Heart left ventricle (tissue), 16 donors: Measurements from ENCODE around the gene NOX5. TPM values are rescaled to one million over a fixed set of nuclear protein-coding genes. Genes with fewer than 3 reads are reported as not detected.

ENCODE experiments used
- ATAC-seq, 4 donors: fragments of 200-7000 bp; cut with Tn5 transposase; one replicate each; pipeline ENCODE4 v1.9.1; 2020 to 2022; ENCODE audit warnings: moderate library complexity in 4 of 4, mild to moderate bottlenecking in 3 of 4, moderate number of reproducible peaks in 1 of 4
- DNase-seq, 5 donors: peaks; one replicate each; pipeline ENCODE4 v3.0.0-alpha.2; 2020
- H3K27ac ChIP-seq, 12 donors: fragments of 200-600 bp; sonication (generic) in 4 of 12; one replicate each; pipeline versions ENCODE4 v1.5.0 to v1.8.0; 2016 to 2022; ENCODE audit warnings: mild to moderate bottlenecking in 2 of 12
- H3K27me3 ChIP-seq, 9 donors: fragments of 200-600 bp; sonication (generic) in 2 of 9; one replicate each; pipeline versions ENCODE4 v1.5.1 to v1.8.0; 2016 to 2022; ENCODE audit warnings: mild to moderate bottlenecking in 3 of 9
- H3K36me3 ChIP-seq, 9 donors: fragments of 200-600 bp; sonication (generic) in 2 of 9; one replicate each; pipeline versions ENCODE4 v1.5.0 to v1.8.0; 2018 to 2022; ENCODE audit warnings: mild to moderate bottlenecking in 2 of 9
- H3K4me1 ChIP-seq, 12 donors: fragments of 200-600 bp; sonication (generic) in 4 of 12; one replicate each; pipeline versions ENCODE4 v1.5.0 to v1.8.0; 2016 to 2022; ENCODE audit warnings: mild to moderate bottlenecking in 3 of 12
- H3K4me3 ChIP-seq, 12 donors: fragments of 200-600 bp; sonication (generic) in 4 of 12; one replicate each; pipeline versions ENCODE4 v1.5.0 to v1.8.0; 2017 to 2022; ENCODE audit warnings: mild to moderate bottlenecking in 9 of 12, moderate library complexity in 4 of 12
- H3K9me3 ChIP-seq, 12 donors: fragments of 200-600 bp; sonication (generic) in 4 of 12; one replicate each; pipeline versions ENCODE4 v1.5.0 to v1.8.0; 2016 to 2022; ENCODE audit warnings: mild to moderate bottlenecking in 1 of 12
- POLR2A ChIP-seq, 2 donors: fragments of 450-650 bp; IDR thresholded peaks; one replicate each; pipeline ENCODE4 v1.6.1; 2017; ENCODE audit warnings: antibody characterized with exemption in 2 of 2, mild to moderate bottlenecking in 2 of 2, moderate library complexity in 2 of 2
- WGBS, 4 donors: extraction: QIAGEN DNeasy Blood & Tissue Kit in 2 of 4; methylation state at CpG; one replicate each; pipeline versions ENCODE4 v1.1.5 to v1.1.7; 2013 to 2018; 5-methylcytosine and 5-hydroxymethylcytosine counted together
- intact Hi-C, 10 donors: fragments of 100-400 bp; cut with DNase I; formaldehyde crosslinking; loops; one replicate each; pipeline versions ENCODE4 v1.11.1 to v1.14.2; 2022
- polyA plus RNA-seq, 2 donors: library from polyadenylated mRNA; stranded (reverse); fragments of 200-250 nt; gene quantifications; one replicate each; pipeline ENCODE4 v1.2.3, GENCODE V29; 2013
- total RNA-seq, 9 donors: library from RNA; depleted of rRNA in 2 of 9; stranded (reverse); fragments of >200 nt in 2 of 9; fragmentation: NEBNext Ultra II Directional in 3 of 9; extraction: Animal tissue kit (Norgen Biotek cat#: 25700) in 3 of 9; gene quantifications; one replicate each; pipeline versions ENCODE4 v1.1.0 to v1.2.4, GENCODE V29; 2016 to 2023
- TF ChIP-seq, protein P1 (sequence below), 12 donors: fragments of 200-600 bp; sonication (generic) in 4 of 12; IDR thresholded peaks; one replicate each; pipeline versions ENCODE4 v1.5.0 to v1.8.0; 2018 to 2022; ENCODE audit warnings: antibody characterized with exemption in 12 of 12, mild to moderate bottlenecking in 5 of 12
- donor health status: ischemic (EF 13 %, LVEDD 7.1; RV severe dilation, severe dysfunction).
- donor health status: healthy with polysubstance abuse.
- donor health status: DM: no; HTN: yes; CAD: no.
- donor health status: DM: no; HTN: no; CAD: no.
- donor health status: ischemic (EF 25% LVEDD 6.9; RV normal size, moderate dysfunction).
- donor health status: ischemic (EF 25% LVEDD 5.7; RV mildly dilated, moderate dysfunction).
- donor health status: healthy.
- donor health status: DM: yes; HTN: yes; CAD: no.
- donor health status: ischemic (EF 35%, LVEDD 5.7; RV mildly dilated, moderate dysfunction).
- donor health status: nonischemic (EF 11% LVEDD 7.7; RV severe dilation, severe dysfunction).
- donor health status: DM: yes; HTN: yes; CAD: no.
- donor health status: PGD.
- donor health status: ischemic (EF 29% LVEDD 5.4; RV normal size, mild dysfunction).
- donor health status: nonischemic (EF 23%, LVEDD 6.1; RV moderate dilation, normal function).

The NOX5 gene
- total and polyA plus RNA-seq, 11 donors: 0.02 to 0.29 (median 0.04) TPM; not detected in 6

DNA sequence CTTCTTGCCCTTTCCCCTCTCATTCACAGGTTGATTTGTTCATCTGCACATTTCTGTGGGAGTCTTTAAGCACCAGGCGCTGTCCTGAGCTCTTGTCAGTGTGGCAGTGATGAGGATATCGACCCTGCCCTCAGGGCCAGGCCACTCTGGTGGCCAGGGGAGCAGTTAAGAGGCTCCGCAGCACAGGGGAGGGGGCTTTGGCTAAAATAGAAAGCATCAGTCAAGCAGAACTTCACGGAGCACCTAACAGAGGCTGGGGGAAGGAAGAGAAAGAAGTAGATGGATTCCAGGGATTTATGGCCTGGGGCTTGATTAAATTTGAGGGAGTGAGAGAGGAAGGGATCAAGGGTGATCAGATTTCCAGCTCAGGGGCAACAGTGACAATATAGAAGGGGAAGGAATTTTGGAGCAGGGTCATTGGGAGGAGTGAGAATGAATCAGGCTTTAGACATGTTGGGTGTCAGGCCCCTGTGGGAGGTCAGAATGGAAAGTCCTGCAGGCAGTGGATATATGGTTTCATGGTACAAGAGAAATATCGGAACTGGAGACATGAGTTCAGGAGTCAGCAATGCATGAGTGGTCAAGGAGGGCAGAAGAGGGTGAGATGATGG lies 73.0 kb downstream of the NOX5 start:
- Histone ChIP-seq H3K36me3 (no peaks in the 10 kb centered on the region), H3K4me1 (peaks cover 0 to 24% (median 18%) of the 10 kb centered on the region in 12 donors), H3K27me3 (peaks cover 0 to 2% (median 0%) of the 10 kb centered on the region in 9 donors), H3K27ac (no peak overlapping the region), H3K9me3 (no peaks in the 10 kb centered on the region), H3K4me3 (no peak overlapping the region)
- DNase-seq (no peak), ATAC-seq (no peak)
- intact Hi-C loops: loop anchor here in 1 of 10 donors (5.0 kb wide), 1 partner anchor 65 kb away; no protein-coding TSS in a partner anchor
- TF ChIP-seq, protein P1, sequence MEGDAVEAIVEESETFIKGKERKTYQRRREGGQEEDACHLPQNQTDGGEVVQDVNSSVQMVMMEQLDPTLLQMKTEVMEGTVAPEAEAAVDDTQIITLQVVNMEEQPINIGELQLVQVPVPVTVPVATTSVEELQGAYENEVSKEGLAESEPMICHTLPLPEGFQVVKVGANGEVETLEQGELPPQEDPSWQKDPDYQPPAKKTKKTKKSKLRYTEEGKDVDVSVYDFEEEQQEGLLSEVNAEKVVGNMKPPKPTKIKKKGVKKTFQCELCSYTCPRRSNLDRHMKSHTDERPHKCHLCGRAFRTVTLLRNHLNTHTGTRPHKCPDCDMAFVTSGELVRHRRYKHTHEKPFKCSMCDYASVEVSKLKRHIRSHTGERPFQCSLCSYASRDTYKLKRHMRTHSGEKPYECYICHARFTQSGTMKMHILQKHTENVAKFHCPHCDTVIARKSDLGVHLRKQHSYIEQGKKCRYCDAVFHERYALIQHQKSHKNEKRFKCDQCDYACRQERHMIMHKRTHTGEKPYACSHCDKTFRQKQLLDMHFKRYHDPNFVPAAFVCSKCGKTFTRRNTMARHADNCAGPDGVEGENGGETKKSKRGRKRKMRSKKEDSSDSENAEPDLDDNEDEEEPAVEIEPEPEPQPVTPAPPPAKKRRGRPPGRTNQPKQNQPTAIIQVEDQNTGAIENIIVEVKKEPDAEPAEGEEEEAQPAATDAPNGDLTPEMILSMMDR (IDR thresholded peaks at IDR 0.05): no peak
- TF ChIP-seq POLR2A (IDR thresholded peaks at IDR 0.05): no peak
- 95 to 97% (median 96%) methylated on average over 5 of the region's 5 CpGs for WGBS, 4 donors

DNA sequence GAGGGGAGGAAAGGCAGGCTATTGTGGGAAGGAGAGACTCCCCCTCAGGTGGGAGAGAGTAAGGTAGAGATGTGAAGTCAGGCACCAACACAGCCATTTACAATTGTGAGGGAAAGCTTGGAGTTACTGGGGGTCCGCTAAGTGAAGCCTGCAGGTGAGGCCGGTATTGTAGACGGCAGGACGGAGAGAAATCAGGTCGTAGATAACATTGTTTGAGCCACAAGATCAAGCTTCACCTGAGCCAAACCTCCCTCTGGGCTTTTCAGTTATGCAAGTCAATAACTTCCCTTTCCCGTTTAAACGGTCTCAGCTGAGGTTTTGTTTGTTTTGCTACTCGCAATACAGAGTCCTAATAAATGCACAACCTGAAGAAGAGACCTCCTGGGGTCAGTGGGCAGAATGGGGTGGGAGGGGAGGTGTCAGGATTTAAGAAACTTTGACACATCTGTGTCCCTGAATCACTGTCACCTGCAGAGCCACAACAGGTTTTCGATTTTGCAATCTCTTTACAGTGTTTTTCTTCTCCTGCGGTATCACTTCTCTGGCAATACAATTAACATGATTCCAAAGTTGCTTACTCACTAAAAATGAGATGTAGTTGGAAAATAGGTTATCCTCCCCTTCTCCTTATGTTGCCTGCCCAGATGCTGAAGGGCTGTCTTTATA lies 73.9 kb downstream of the NOX5 start:
- H3K4me3 ChIP-seq: no peak overlapping the region
- H3K36me3 ChIP-seq: no peaks in the 10 kb centered on the region
- intact Hi-C loops: loop anchor here in 1 of 10 donors (5.0 kb wide), 1 partner anchor 64 kb away; no protein-coding TSS in a partner anchor
- ATAC-seq (no peak), DNase-seq (no peak)
- no peaks in the 10 kb centered on the region for H3K9me3 ChIP-seq
- TF ChIP-seq, protein P1 (IDR thresholded peaks at IDR 0.05): no peak
- WGBS, 4 donors: 58 to 74% (median 61%) methylated on average over 10 of the region's 10 CpGs
- H3K27me3 ChIP-seq: peaks cover 0 to 2% (median 0%) of the 10 kb centered on the region in 9 donors
- peaks cover 0 to 22% (median 10%) of the 10 kb centered on the region in 12 donors for H3K4me1 ChIP-seq
- H3K27ac ChIP-seq: no peak overlapping the region

DNA sequence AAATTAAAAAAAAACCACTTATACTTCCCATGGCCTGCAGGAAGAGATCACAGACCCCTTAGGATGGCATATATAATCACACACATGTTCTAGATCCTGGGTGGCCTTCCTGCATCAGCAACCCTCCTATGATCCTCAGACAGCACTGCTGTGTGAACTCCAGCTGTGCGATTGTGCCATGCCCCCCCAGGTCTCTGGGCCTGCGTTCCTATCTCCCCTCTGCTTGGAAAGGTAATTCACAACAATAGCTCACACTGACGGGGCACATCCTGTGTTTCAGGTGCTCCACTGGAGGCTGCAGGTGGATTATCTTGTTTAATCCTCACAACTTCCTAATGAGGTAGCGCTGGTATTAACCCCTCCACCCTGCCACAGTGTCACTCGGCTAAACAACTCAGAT lies 74.8 kb downstream of the NOX5 start:
- Histone ChIP-seq H3K27ac (no peak overlapping the region), H3K4me1 (peaks cover 0 to 16% (median 2%) of the 10 kb centered on the region in 12 donors), H3K4me3 (no peak overlapping the region), H3K27me3 (peaks cover 0 to 2% (median 0%) of the 10 kb centered on the region in 9 donors), H3K9me3 (no peaks in the 10 kb centered on the region), H3K36me3 (no peaks in the 10 kb centered on the region)
- ATAC-seq (no peak), DNase-seq (no peak)
- WGBS, 4 donors: 94 to 98% (median 96%) methylated on average over 5 of the region's 5 CpGs
- TF ChIP-seq POLR2A (IDR thresholded peaks at IDR 0.05): no peak
- TF ChIP-seq, protein P1 (IDR thresholded peaks at IDR 0.05): no peak
- intact Hi-C loops: loop anchor here in 1 of 10 donors (5.0 kb wide), 1 partner anchor 63 kb away; no protein-coding TSS in a partner anchor

DNA sequence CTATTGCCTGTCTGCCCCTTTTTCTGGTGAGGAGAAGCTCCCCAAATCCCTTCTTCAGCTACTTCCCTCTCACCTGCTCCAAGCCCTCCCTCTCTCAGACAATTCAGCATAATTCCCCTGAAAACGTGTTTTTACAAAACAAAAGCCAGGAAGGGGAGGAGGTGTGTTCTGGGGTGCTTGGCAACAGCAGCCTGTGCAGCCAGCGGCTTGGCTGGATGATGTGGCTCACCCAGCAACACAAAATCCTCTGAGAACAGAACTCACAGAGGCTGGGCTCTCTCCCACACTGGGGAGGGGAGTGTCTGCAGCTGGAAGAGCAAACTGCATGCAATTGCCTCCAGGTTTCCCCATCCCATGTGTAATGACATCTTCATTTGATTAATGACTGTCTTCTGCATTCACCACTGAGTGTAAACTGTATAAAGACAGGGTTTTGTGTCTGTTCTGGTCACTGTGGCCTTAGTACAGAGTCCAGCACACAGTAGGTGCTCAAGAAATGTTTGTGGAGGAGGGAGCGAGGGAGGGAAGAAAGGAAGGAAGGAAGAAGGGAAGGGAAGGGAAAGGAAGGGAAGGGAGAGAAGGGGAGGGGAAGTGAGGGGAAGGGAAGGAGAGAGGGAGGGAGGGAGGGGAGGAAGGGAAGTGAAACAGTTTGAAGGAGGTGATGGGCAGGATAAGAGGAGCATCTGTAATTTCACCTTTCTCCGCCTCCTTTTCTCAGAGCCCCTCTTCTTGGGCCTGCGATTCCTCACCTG lies 75.9 kb downstream of the NOX5 start:
- no peaks in the 10 kb centered on the region for H3K36me3 ChIP-seq
- intact Hi-C loops: no loop called here
- H3K27ac ChIP-seq: no peak overlapping the region
- H3K4me3 ChIP-seq: no peak overlapping the region
- H3K4me1 ChIP-seq: peaks cover 0 to 14% (median 2%) of the 10 kb centered on the region in 12 donors
- WGBS, 4 donors: 64 to 71% (median 70%) methylated on average over 5 of the region's 5 CpGs
- no peak for ATAC-seq
- no peak for DNase-seq
- H3K9me3 ChIP-seq: no peaks in the 10 kb centered on the region
- peaks cover 0 to 2% (median 0%) of the 10 kb centered on the region in 9 donors for H3K27me3 ChIP-seq
- TF ChIP-seq, protein P1 (IDR thresholded peaks at IDR 0.05): no peak
- TF ChIP-seq POLR2A (IDR thresholded peaks at IDR 0.05): no peak
